ENCODE measurements around the gene RNU6-9. TPM values are rescaled to one million over a fixed set of nuclear protein-coding genes. Genes with fewer than 3 reads are reported as not detected.

RNU6-9 gene
- total RNA-seq, 1 experiment from 2014 or later, result not detected

DNA sequence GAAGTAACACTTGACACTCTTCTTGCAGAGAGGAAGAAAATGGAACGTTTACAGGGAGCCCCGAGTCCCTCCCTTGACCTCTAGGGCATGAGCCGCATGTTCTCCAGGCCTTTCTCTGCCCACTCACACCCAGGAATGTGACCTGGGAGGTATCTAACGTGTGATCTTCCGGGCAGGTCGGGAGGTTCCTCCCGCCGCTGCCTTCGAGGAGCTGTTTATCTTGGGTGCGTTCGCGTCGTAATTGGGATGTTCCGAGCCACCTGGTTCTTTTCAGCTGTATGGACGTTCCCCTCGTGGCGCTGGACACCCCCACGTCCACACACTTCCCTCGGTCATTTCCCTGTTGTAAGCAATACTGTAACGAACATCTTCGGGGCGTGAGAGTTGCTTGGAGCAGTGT, 46.2 kb downstream of the RNU6-9 start:
- Histone ChIP-seq H4K20me1 (ENCODE audit: low read length) (no peaks in the 10 kb centered on the region), H3K79me2 (ENCODE audit: low read length) (peaks cover 4% of the 10 kb centered on the region; the same call in 1 of the 2 replicates), H3K27me3 (ENCODE audit: low read length) (no peaks in the 10 kb centered on the region), H3K4me2 (ENCODE audit: low read length) (no peak overlapping the region), H2AFZ (ENCODE audit: low read length) (no peak overlapping the region), H3K9ac (ENCODE audit: low read length) (no peak overlapping the region), H3K4me1 (ENCODE audit: insufficient read depth, low read length) (peaks cover 25% of the 10 kb centered on the region; the same call in 1 of the 2 replicates), H3F3A (ENCODE audit: low read length, unreplicated experiment) (no peaks in the 10 kb centered on the region), H3K9me3 (ENCODE audit: low read length) (no peaks in the 10 kb centered on the region), H3K9me2 (replicated peaks; ENCODE audit: low read length) (no peaks in the 10 kb centered on the region), H3K4me3 (ENCODE audit: low read length) (no peak overlapping the region), H3K36me3 (ENCODE audit: low read depth, low read length) (no peaks in the 10 kb centered on the region), H3K27ac (ENCODE audit: low read length) (no peak overlapping the region)
- ATAC-seq (no peak), DNase-seq (no peak)
- TF ChIP-seq, protein P1, sequence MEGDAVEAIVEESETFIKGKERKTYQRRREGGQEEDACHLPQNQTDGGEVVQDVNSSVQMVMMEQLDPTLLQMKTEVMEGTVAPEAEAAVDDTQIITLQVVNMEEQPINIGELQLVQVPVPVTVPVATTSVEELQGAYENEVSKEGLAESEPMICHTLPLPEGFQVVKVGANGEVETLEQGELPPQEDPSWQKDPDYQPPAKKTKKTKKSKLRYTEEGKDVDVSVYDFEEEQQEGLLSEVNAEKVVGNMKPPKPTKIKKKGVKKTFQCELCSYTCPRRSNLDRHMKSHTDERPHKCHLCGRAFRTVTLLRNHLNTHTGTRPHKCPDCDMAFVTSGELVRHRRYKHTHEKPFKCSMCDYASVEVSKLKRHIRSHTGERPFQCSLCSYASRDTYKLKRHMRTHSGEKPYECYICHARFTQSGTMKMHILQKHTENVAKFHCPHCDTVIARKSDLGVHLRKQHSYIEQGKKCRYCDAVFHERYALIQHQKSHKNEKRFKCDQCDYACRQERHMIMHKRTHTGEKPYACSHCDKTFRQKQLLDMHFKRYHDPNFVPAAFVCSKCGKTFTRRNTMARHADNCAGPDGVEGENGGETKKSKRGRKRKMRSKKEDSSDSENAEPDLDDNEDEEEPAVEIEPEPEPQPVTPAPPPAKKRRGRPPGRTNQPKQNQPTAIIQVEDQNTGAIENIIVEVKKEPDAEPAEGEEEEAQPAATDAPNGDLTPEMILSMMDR (conservative IDR thresholded peaks at IDR 0.05; ENCODE audit: low read depth, low read length), result no peak
- TF ChIP-seq EZH2phosphoT487 (IDR thresholded peaks at IDR 0.05; ENCODE audit: borderline replicate concordance, low read length) (no peak), EZH2 (IDR thresholded peaks at IDR 0.05; ENCODE audit: low read length, unreplicated experiment) (no peak)
- ChIA-PET CTCF (no interaction called here), POLR2A (ENCODE audit: unreplicated experiment) (no interaction called here)
- intact Hi-C loops (cut with micrococcal nuclease), result no loop called here
- BruUV-seq (replicated peaks), result no TSS peak

DNA sequence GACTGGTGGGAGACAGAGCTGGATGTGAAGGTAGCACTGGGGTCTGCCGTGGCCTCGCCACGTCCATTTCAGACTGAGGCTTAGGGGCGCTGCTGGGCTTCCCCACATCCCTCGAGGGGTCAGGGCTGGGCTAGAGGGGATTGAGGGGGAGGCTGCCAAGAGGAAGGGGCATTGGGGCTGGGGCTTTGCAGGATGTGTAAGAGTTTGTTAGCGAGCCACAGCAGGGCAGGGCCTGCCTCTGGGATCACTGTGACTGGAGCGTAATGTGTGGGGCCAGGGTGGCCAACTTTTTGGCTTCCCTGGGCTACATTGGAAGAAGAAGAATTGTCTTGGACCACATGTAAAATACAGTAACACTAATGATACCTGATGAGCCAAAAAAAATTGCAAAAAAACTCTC, 46.6 kb downstream of the RNU6-9 start:
- ChIA-PET POLR2A (ENCODE audit: unreplicated experiment) (no interaction called here), CTCF (no interaction called here)
- Histone ChIP-seq H3K9ac (ENCODE audit: low read length) (no peak overlapping the region), H3F3A (ENCODE audit: low read length, unreplicated experiment) (no peaks in the 10 kb centered on the region), H3K4me3 (ENCODE audit: low read length) (no peak overlapping the region), H3K27me3 (ENCODE audit: low read length) (no peaks in the 10 kb centered on the region), H3K4me1 (ENCODE audit: insufficient read depth, low read length) (peaks cover 20% of the 10 kb centered on the region; the same call in 1 of the 2 replicates), H3K36me3 (ENCODE audit: low read depth, low read length) (no peaks in the 10 kb centered on the region), H3K79me2 (ENCODE audit: low read length) (peaks cover 4% of the 10 kb centered on the region; the same call in 1 of the 2 replicates), H3K9me3 (ENCODE audit: low read length) (no peaks in the 10 kb centered on the region), H2AFZ (ENCODE audit: low read length) (no peak overlapping the region), H3K4me2 (ENCODE audit: low read length) (no peak overlapping the region), H3K9me2 (replicated peaks; ENCODE audit: low read length) (no peaks in the 10 kb centered on the region), H3K27ac (ENCODE audit: low read length) (no peak overlapping the region), H4K20me1 (ENCODE audit: low read length) (no peaks in the 10 kb centered on the region)
- intact Hi-C loops (cut with micrococcal nuclease), result no loop called here
- no peak for ATAC-seq
- no TSS peak for BruUV-seq (replicated peaks)
- TF ChIP-seq EZH2phosphoT487 (IDR thresholded peaks at IDR 0.05; ENCODE audit: borderline replicate concordance, low read length) (no peak), EZH2 (IDR thresholded peaks at IDR 0.05; ENCODE audit: low read length, unreplicated experiment) (no peak)
- TF ChIP-seq, protein P1 (conservative IDR thresholded peaks at IDR 0.05; ENCODE audit: low read depth, low read length), result no peak
- no peak for DNase-seq

DNA sequence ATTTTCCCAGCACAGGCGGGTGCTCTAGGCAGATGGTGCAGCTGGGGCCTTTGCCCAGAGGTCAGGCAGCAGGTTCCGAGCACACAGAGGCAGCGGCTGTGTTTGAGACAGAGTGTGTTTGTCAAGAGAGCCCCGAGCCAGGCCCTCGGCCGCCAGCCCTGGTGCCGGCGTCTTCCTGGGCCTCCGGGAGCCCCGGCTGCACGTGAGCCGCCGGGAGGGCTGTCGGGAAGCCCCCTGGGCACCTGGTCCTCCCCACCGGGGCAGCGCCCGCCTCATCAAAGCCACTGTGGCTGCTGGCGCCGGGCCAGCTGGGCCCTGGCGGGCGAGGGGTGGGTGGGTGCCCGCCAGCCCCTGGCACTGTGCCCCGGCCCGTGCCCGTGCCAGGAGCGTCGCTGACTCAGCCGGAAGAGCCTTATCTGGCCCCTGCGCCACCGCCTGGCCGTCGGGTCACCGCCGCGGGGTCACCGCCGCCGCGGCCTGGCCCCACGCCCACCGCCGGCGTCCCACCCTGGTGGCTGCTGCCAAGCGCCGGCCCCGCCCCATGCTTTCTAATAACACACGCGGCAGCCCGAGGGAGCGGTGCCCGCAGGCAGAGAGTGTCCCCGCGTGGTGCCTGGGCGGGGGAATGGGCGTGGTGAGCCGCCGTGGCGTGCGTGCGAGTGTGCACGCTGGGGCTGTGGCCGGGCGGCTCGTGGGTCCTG, 47.5 kb downstream of the RNU6-9 start:
- H3K4me1 ChIP-seq (ENCODE audit: insufficient read depth, low read length), result peaks cover 17% of the 10 kb centered on the region; the same call in 1 of the 2 replicates
- peak overlapping the region; percentile 67 for H2AFZ ChIP-seq (ENCODE audit: low read length)
- H4K20me1 ChIP-seq (ENCODE audit: low read length), result no peaks in the 10 kb centered on the region
- no peak for TF ChIP-seq EZH2 (IDR thresholded peaks at IDR 0.05; ENCODE audit: low read length, unreplicated experiment)
- TF ChIP-seq, protein P1 (conservative IDR thresholded peaks at IDR 0.05; ENCODE audit: low read depth, low read length), result no peak
- TF ChIP-seq EZH2phosphoT487 (IDR thresholded peaks at IDR 0.05; ENCODE audit: borderline replicate concordance, low read length), result peak; percentile 92
- no peaks in the 10 kb centered on the region for H3K27me3 ChIP-seq (ENCODE audit: low read length)
- 0 out of 2 replicates have a peak overlapping the region, but pooled peaks have one; percentile 1 for H3K9ac ChIP-seq (ENCODE audit: low read length)
- peak overlapping the region; percentile 64 for H3K4me3 ChIP-seq (ENCODE audit: low read length)
- peak; percentile 85 for ATAC-seq
- intact Hi-C loops (cut with micrococcal nuclease), result no loop called here
- no TSS peak for BruUV-seq (replicated peaks)
- peak overlapping the region; percentile 85 for H3K4me2 ChIP-seq (ENCODE audit: low read length)
- ChIA-PET POLR2A (ENCODE audit: unreplicated experiment) (no interaction called here), CTCF (no interaction called here)
- H3K9me2 ChIP-seq (replicated peaks; ENCODE audit: low read length), result no peaks in the 10 kb centered on the region
- H3F3A ChIP-seq (ENCODE audit: low read length, unreplicated experiment), result no peaks in the 10 kb centered on the region
- H3K27ac ChIP-seq (ENCODE audit: low read length), result peak overlapping the region; percentile 15; the same call in 1 of the 2 replicates
- peak; percentile 66 for DNase-seq
- H3K79me2 ChIP-seq (ENCODE audit: low read length), result peaks cover 4% of the 10 kb centered on the region; the same call in 1 of the 2 replicates
- H3K9me3 ChIP-seq (ENCODE audit: low read length), result no peaks in the 10 kb centered on the region
- H3K36me3 ChIP-seq (ENCODE audit: low read depth, low read length), result no peaks in the 10 kb centered on the region
